GM21737 (cell line): ENCODE measurements around the gene PLEKHA7.
"Not testable (repeated sequence)": the region's sequence is repeated elsewhere in the genome, so short reads cannot be mapped to it uniquely, and the experiment has no call there.

Experiments
- ATAC-seq: cut with Tn5 transposase; IDR thresholded peaks from one replicate; pipeline ENCODE4 v1.9.1; 2021; ENCODE audit warnings: mild to moderate bottlenecking, moderate library complexity; ENCODE audit not compliant: unreplicated experiment

The PLEKHA7 gene

GRCh38 chr11:16889905-16890304 lies 124.3 kb downstream of the PLEKHA7 start:
- ATAC-seq = no peak

DNA sequence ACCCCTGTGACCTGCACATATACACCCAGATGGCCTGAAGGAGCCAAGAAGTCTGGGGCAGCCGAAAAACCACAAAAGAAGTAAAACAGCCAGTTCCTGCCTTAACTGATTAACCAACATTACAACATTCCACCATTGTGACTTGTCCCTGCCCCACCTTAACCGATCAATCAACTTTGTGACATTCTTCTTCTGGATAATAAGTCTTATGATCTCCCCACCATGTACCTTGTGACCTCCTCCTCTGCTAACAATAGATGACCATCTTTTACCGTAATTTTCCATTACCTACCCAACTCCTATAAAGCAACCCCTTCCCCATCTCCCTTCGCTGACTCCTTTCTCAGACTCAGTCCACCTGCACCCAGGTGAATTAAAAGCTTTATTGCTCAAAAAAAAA lies 125.2 kb downstream of the PLEKHA7 start:
- not testable (repeated sequence) for ATAC-seq

DNA sequence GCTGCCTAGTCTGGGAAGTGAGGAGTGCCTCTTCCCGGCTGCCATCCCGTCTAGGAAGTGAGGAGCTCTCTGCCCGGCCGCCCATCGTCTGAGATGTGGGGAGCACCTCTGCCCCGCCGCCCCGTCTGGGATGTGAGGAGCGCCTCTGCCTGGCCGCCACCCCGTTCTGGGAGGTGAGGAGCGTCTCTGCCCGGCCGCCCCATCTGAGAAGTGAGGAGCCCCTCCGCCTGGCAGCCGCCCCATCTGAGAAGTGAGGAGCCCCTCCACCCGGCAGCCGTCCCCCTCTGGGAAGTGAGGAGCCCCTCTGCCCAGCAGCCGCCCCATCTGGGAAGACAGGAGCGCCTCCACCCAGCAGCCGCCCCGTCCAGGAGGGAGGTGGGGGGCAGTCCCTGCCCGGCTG lies 126.3 kb downstream of the PLEKHA7 start:
- not testable (repeated sequence) for ATAC-seq

DNA sequence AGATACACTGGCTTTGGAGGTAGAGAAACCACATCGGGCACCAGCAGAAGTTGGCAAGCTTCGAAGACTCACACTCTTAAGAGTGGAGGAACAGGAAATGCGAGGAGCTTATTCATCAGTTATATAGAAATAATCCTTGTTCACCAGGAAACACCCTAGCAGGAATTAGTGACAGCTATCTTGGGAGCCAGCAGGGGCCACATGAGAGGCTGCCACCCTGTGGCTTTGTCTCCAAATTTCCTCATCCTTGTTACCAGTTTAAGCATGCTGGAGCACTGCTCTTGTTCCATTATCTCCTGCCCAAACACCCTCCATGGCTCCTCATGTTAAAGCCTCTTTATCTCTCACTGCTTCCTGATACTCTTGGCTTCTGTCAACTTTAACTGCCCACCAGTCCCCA lies 131.0 kb downstream of the PLEKHA7 start:
- ATAC-seq = no peak

DNA sequence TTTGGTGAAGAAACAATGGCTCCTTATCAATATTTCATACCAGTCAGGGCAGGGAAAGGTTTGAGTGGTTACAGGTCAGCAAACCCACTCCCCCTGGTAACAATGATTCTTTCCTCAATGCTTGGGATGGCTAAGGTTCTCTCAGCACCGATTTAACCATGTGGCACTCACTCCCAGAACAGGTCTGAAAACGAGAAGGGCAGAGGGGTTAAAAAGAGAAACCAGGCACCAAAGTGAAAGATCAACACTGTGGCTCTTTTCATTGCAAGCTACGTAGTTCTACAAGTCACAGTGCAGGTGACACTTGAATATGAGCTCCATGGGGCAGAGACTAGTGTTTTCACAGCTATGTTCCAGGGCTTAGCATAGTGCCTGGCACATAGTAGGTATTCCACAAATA lies 132.4 kb downstream of the PLEKHA7 start:
- no peak for ATAC-seq

DNA sequence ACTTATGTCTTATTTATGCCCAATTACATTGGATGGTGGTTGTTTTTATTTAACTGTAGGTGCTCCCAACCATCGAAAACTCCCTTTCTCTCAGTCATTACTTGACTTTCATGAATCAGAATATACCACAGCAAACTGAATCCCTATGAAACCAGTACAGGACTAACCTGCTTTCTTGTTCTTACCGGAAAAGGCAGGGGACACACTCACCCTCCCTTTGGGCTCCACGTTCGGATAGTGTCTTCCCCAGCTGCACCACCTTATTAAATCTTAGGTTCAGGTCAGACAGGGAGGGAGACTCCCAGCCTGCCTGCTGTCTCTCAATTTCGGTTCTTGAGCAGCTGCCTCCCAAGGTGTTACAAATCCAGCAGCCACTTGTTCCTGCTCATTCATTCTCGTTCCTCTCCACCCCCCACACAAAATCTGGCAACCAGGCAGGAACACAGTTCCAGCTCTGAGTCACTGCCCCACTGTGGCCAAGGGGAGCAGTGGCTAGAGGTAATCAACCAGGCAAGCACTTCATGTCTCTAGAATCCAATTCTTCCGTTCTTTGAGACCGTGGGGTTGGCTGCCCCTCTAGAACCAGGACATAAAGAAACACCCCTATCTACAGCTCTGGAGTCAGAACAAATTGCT lies 133.0 kb downstream of the PLEKHA7 start:
- no peak for ATAC-seq

- ATAC-seq = no peak
Observed at GRCh38 chr11:16880184-16880801, 133.9 kb downstream of the PLEKHA7 start.

DNA sequence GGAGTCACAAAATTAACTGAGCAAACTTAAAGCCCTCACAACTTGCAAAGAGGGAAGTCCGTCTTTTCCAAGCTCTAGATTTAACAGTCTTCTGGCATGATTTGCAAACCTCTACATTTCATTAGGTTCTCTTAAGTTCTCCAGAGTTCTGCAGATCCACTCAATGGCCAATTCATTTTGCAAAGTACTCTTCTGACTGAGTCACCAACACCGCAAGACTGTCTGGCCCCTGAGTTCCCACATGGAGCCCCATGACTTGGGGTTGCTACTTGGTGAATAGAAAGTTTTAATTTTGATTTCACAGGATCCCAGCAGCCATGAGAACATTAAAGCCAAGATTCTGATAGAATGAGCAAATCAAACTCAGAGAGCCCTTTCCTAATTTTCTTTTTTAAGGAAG lies 134.5 kb downstream of the PLEKHA7 start:
- no peak for ATAC-seq

DNA sequence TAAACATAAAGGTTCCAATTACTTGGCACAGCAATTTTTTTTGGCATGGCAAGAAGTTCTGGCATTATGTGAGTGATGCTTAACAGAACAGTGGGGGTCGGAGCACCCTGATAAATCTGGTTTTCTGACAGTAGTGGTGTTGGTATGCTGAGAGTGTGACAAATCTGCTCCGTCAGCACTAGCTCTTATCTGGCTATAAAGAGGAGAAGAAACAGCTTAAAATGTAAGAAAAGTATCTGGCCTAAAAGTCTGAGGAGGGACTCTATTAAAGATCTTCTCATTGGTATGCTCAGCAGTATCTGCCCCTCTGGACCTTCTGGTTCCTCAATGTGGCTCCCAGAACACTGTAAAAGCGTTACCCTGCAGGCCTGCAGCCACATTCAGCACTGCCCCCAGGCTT lies 137.4 kb downstream of the PLEKHA7 start:
- ATAC-seq = no peak

GRCh38 chr11:16876053-16876752 lies 138.0 kb downstream of the PLEKHA7 start:
- no peak for ATAC-seq

GRCh38 chr11:16874275-16874975 lies 139.8 kb downstream of the PLEKHA7 start:
- ATAC-seq = no peak

GRCh38 chr11:16873289-16873688 lies 140.9 kb downstream of the PLEKHA7 start:
- ATAC-seq = no peak

GRCh38 chr11:16871368-16871767 lies 142.8 kb downstream of the PLEKHA7 start:
- ATAC-seq = no peak

GRCh38 chr11:16867097-16867496 lies 147.1 kb downstream of the PLEKHA7 start:
- no peak for ATAC-seq

DNA sequence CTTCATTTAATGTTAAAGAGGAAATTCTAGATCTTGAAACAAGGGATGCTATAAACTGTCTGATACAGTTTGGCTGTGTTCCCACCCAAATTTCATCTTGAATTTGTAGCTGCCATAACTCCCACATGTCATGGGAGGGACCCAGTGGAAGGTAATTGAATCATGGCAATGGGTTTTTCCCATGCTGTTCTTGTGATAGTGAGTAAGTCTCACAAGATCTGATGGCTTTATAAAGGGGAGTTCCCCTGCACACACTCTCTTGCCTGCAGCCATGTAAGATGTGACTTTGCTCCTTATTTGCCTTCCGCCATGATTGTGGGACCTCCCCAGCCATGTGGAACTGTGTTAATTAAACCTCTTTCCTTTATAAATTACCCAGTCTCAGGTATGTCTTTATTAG lies 149.8 kb downstream of the PLEKHA7 start:
- ATAC-seq = not testable (repeated sequence)

GRCh38 chr11:16863389-16863788 lies 150.8 kb downstream of the PLEKHA7 start:
- ATAC-seq = no peak

DNA sequence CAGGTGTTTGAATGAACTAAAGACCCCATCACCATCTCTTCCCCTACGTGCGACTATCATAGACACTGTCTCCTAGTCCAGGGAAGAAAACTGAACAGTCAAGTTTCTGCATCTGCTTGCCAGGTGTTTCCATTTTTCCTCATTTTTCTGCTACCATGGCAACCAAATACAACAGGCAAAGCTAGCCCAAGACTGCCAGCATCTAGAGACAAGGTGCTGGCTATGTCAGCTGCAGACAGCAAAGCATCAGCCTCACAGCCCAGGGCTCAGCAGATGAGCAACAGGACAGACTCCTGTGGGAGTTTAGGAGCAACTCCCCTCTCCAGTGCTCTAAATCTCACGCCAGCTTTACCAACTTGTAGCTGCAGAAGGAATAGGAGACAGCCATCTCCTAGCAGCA lies 151.5 kb downstream of the PLEKHA7 start:
- no peak for ATAC-seq

- no peak for ATAC-seq
Observed at GRCh38 chr11:16861862-16862261, 152.4 kb downstream of the PLEKHA7 start.

- no peak for ATAC-seq
Observed at GRCh38 chr11:16860617-16861016, 153.6 kb downstream of the PLEKHA7 start.

GRCh38 chr11:16859651-16860050 lies 154.6 kb downstream of the PLEKHA7 start:
- no peak for ATAC-seq

- ATAC-seq = no peak
Observed at GRCh38 chr11:16857186-16857585, 157.0 kb downstream of the PLEKHA7 start.

- no peak for ATAC-seq
Observed at GRCh38 chr11:16856022-16856471, 158.2 kb downstream of the PLEKHA7 start.
